Adrenal gland (tissue), 12 donors: ENCODE measurements around the gene WBP4. TPM values are rescaled to one million over a fixed set of nuclear protein-coding genes. Genes with fewer than 3 reads are reported as not detected.

Source experiments
- DNase-seq, 7 donors: peaks; one replicate each; pipeline ENCODE4 v3.0.0-alpha.2; 2019 to 2020
- H3K27ac ChIP-seq, 5 donors: fragments of 200-600 bp; sonication (generic) in 4 of 5; 1 replicate in 3 of 5; 2 replicates in 2 of 5; pipeline versions ENCODE4 v1.5.1 to v1.8.0; 2016 to 2020; ENCODE audit warnings: mild to moderate bottlenecking in 1 of 5
- H3K27me3 ChIP-seq: fragments of 200-600 bp; 2 replicates; pipeline ENCODE4 v1.8.0; 2021
- H3K36me3 ChIP-seq, 2 donors: fragments of 200-600 bp; replicated peaks in 1 of 2; 1 replicate in 1 of 2; 2 replicates in 1 of 2; pipeline versions ENCODE4 v1.5.1 to v1.8.0; 2018 to 2022
- H3K4me1 ChIP-seq, 2 donors: fragments of 200-600 bp; replicated peaks in 1 of 2; 1 replicate in 1 of 2; 2 replicates in 1 of 2; pipeline versions ENCODE4 v1.5.1 to v1.8.0; 2018 to 2021
- H3K4me3 ChIP-seq, 4 donors: fragments of 200-600 bp; sonication (generic) in 3 of 4; one replicate each; pipeline ENCODE4 v1.5.1; 2016 to 2018
- H3K9me3 ChIP-seq, 3 donors: fragments of 200-600 bp; sonication (generic) in 1 of 3; replicated peaks in 1 of 3; 1 replicate in 2 of 3; 2 replicates in 1 of 3; pipeline versions ENCODE4 v1.5.1 to v1.8.0; 2016 to 2021
- POLR2A ChIP-seq, 2 donors: fragments of 450-650 bp; IDR thresholded peaks; one replicate each; pipeline ENCODE4 v1.6.1; 2017; ENCODE audit warnings: antibody characterized with exemption in 2 of 2, mild to moderate bottlenecking in 2 of 2, moderate library complexity in 1 of 2
- WGBS, 4 donors: extraction: QIAGEN DNeasy Blood & Tissue Kit in 2 of 4; methylation state at CpG; one replicate each; pipeline versions ENCODE4 v1.1.5 to v1.1.7; 2013 to 2017; 5-methylcytosine and 5-hydroxymethylcytosine counted together
- intact Hi-C, 2 donors: fragments of 100-400 bp; cut with DNase I; formaldehyde crosslinking; loops; one replicate each; pipeline versions ENCODE4 v1.14.1 to v1.15.0; 2022 to 2023
- polyA plus RNA-seq, 3 donors: library from polyadenylated mRNA; stranded (reverse); fragments of 200-250 nt in 2 of 3; fragments of 350-450 nt in 1 of 3; fragmentation: Illumina TruSeq in 1 of 3; extraction: RNeasy Lipid Tissue Mini Kit (QIAGEN cat#74804) in 1 of 3; gene quantifications; one replicate each; pipeline ENCODE4 v1.2.3, GENCODE V29; 2013 to 2014
- total RNA-seq, 9 donors: library from RNA; depleted of rRNA in 4 of 9; stranded (reverse); fragments of >200 nt in 4 of 9; fragments of 120-200 nt in 1 of 9; fragmentation: NEBNext Ultra II Directional in 1 of 9; extraction: Animal tissue kit (Norgen Biotek cat#: 25700) in 1 of 9; gene quantifications; one replicate each; pipeline versions ENCODE4 v1.1.0 to v1.2.4, GENCODE V29; 2013 to 2023
- TF ChIP-seq, protein P1 (sequence below), 6 experiments: fragments of 450-650 bp in 4 of 6; fragments of 200-600 bp in 2 of 6; sonication (generic) in 1 of 6; IDR thresholded peaks; 1 replicate in 5 of 6; 2 replicates in 1 of 6; pipeline versions ENCODE4 v1.5.1 to v1.8.0; 2016 to 2021; ENCODE audit warnings: antibody characterized with exemption in 6 of 6, mild to moderate bottlenecking in 2 of 6, moderate library complexity in 1 of 6
- donor health status: healthy with polysubstance abuse.
- donor health status: Bipolar disorder and iron deficiency.
- donor health status: DM: yes; HTN: yes; CAD: no.
- donor health status: DM: no; HTN: no; CAD: no.
- donor health status: DM: no; HTN: no; CAD: no.
- donor health status: DM: yes; HTN: yes; CAD: no.

The WBP4 gene
- total and polyA plus RNA-seq, 12 donors, result 8.1 to 28.5 (median 13.4) TPM

DNA sequence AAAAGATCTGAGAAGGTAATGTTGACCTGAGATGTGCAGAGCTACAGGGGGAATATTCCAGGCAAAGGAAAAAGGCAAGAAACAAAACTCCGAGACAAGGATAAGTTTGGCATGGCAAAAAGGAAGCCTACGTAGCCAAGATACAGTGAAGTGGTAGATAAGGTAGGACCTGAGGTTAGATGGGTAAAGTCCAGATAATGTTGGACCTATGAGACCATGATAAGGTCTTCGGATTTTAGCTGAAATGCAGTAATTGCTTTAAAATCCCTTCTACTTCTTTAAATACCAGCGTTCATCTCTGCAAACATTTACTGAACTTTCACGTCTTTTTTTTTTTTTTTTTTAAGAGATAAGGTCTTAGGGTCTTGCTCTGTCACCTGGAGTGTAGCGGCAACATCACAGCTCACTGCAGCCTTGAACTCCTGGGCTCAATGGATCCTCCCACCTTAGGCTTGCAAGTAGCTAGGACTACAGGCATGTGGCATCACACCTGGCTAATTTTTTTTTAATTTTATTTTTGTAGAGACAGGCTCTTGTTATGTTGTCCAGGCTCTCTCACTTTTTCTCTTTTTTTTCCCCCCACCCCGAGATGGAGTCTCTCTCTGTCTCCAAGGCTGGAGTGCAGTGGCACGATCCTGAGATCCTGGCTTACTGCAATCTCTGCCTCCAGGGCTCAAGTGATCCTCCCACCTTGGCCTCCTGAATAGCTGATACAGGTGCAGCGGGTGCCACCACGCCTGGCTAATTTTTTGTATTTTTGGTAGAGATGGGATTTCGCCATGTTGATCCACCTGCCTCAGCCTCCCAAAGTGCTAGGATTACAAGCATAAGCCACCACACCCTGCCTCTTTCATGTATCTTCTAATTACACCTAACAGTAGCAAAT lies 4.2 kb upstream of the WBP4 start:
- no peak overlapping the region for H3K4me3 ChIP-seq
- intact Hi-C loops, result loop anchor here in 1 of 2 donors (10.0 kb wide), 1 partner anchor 82 kb away; no protein-coding TSS in a partner anchor
- H3K9me3 ChIP-seq, result no peaks in the 10 kb centered on the region
- no peak for DNase-seq
- H3K27me3 ChIP-seq, result no peaks in the 10 kb centered on the region
- H3K36me3 ChIP-seq, result no peaks in the 10 kb centered on the region
- H3K27ac ChIP-seq, result peak overlapping the region in 1 of 5 donors; percentile 97
- peaks cover 51 to 69% of the 10 kb centered on the region in 2 donors for H3K4me1 ChIP-seq
- WGBS, 4 donors, result 78 to 79% (median 78%) methylated on average over 10 to 11 of the region's 11 CpGs
- TF ChIP-seq POLR2A (IDR thresholded peaks at IDR 0.05), result no peak
- TF ChIP-seq, protein P1, sequence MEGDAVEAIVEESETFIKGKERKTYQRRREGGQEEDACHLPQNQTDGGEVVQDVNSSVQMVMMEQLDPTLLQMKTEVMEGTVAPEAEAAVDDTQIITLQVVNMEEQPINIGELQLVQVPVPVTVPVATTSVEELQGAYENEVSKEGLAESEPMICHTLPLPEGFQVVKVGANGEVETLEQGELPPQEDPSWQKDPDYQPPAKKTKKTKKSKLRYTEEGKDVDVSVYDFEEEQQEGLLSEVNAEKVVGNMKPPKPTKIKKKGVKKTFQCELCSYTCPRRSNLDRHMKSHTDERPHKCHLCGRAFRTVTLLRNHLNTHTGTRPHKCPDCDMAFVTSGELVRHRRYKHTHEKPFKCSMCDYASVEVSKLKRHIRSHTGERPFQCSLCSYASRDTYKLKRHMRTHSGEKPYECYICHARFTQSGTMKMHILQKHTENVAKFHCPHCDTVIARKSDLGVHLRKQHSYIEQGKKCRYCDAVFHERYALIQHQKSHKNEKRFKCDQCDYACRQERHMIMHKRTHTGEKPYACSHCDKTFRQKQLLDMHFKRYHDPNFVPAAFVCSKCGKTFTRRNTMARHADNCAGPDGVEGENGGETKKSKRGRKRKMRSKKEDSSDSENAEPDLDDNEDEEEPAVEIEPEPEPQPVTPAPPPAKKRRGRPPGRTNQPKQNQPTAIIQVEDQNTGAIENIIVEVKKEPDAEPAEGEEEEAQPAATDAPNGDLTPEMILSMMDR (IDR thresholded peaks at IDR 0.05), result no peak

DNA sequence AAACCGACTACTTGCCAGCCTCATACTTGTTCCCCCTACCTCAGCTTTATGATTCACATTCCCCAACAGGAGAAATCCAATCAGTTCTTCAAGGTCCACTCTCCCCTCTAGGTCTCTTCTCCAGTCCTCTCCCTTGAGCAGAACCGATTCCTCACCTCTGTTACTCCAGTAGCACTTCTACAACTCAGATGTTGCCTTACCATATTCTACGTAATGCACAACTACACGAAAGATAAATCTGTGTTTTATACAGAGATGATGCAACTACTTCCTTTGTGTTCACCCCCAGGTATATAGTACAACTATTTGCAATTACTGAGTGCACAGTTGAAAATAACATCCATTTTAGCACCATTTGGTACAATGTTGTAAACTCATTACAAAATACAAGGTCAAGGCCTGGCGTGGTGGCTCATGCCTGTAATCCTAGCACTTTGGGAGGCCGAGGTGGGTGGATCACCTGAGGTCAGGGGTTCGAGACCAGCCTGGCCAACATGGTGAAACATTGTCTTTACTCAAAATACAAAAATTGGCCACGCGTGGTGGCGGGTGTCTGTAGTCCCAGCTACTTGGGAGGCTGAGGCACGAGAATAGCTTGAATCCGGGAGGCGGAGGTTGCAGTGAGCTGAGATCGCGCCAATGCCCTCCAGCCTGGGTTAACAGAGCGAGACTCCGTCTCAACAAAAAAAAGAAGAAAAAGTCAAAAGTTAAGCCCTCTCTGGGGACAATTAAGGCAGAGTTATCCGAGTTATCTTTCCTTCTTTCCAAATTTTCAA lies 2.8 kb upstream of the WBP4 start:
- no peaks in the 10 kb centered on the region for H3K27me3 ChIP-seq
- H3K4me3 ChIP-seq, result peak overlapping the region in 1 of 4 donors; percentile 83
- DNase-seq, result peak in 2 of 7 donors; percentile 28 to 57
- TF ChIP-seq, protein P1 (IDR thresholded peaks at IDR 0.05), result no peak
- TF ChIP-seq POLR2A (IDR thresholded peaks at IDR 0.05), result peak in 1 of 2 donors; percentile 60
- no peaks in the 10 kb centered on the region for H3K36me3 ChIP-seq
- H3K4me1 ChIP-seq, result peaks cover 54 to 70% of the 10 kb centered on the region in 2 donors
- 75 to 80% (median 76%) methylated on average over 18 of the region's 18 CpGs for whole genome bisulfite sequencing, 4 donors
- intact Hi-C loops, result loop anchor here in 1 of 2 donors (10.0 kb wide), 1 partner anchor 84 kb away; no protein-coding TSS in a partner anchor
- H3K9me3 ChIP-seq, result no peaks in the 10 kb centered on the region
- H3K27ac ChIP-seq, result peak overlapping the region in 3 of 5 donors; percentile 14 to 99 (median 97)

DNA sequence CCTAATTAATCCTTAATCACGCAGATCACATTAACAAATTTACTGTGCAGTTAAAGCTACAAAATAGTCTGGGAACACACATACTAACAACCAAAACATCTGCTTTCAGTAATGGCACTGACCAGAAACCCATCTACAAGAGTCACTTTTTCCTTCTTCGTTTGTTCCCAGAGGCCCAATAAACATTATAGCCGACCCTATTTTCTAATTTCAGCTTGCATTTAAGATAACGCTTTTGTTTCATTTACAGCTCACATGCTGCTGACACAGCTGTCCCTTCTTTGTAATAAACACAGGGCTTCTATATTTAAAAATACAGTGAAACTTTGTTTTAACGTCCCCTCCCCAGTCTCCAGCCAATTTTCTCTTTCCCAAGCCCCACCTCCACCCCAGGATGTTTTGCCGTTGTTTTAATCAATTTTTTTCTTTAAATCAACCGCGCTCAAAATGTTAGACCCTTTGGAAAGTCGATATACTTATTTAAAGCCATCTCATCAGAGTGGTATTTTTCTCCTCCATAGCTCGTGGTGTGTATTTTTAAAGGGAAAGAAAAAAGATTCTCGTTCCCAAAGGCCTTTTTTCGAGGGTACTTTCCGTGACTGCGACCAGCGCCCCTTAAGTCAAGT lies 1.7 kb upstream of the WBP4 start:
- intact Hi-C loops, result loop anchor here in 1 of 2 donors (10.0 kb wide), 1 partner anchor 85 kb away; no protein-coding TSS in a partner anchor
- Histone ChIP-seq H3K27ac (peak overlapping the region; percentile 97 to 99 (median 98)), H3K36me3 (no peaks in the 10 kb centered on the region), H3K4me1 (peaks cover 52 to 70% of the 10 kb centered on the region in 2 donors), H3K4me3 (peak overlapping the region; percentile 83 to 91 (median 86)), H3K9me3 (no peaks in the 10 kb centered on the region), H3K27me3 (no peaks in the 10 kb centered on the region)
- TF ChIP-seq, protein P1 (IDR thresholded peaks at IDR 0.05), result no peak
- TF ChIP-seq POLR2A (IDR thresholded peaks at IDR 0.05), result no peak
- WGBS, 4 donors, result 1 to 2% (median 2%) methylated on average over 15 of the region's 15 CpGs
- DNase-seq, result no peak
